SK-N-SH (cell line): ENCODE results near the gene KCTD11. TPM values are rescaled to one million over a fixed set of nuclear protein-coding genes. Genes with fewer than 3 reads are reported as not detected.

ENCODE experiments used
- CTCF ChIA-PET: fragments of 300-600, 350-600 bp; formaldehyde crosslinking; extraction: SDS; loops from one replicate; lab custom pipeline; 2021; lab: Yijun Ruan, JAX
- POLR2A ChIA-PET: fragments of 350-600 bp; sonication (Branson Sonifier 250); formaldehyde crosslinking; extraction: SDS; loops from one replicate; lab custom pipeline; 2020; ENCODE audit warnings: antibody characterized with exemption, inconsistent platforms; lab: Yijun Ruan, JAX
- DNase-seq: peaks from one replicate; pipeline ENCODE4 v3.0.0; 2012
- H2AFZ ChIP-seq: fragments of 200-600 bp; sonication (generic); 2 replicates; pipeline ENCODE4 v1.8.1; 2016; ENCODE audit warnings: antibody characterized with exemption, mild to moderate bottlenecking, low read depth
- H3F3A ChIP-seq: fragments of 200-600 bp; sonication (generic); replicated peaks from 2 replicates; pipeline ENCODE3; 2016; ENCODE audit warnings: antibody characterized with exemption, mild to moderate bottlenecking; ENCODE audit not compliant: insufficient read depth
- H3K27ac ChIP-seq, 2 experiments: fragments of 200-500 bp in 1 of 2; fragments of 200-600 bp in 1 of 2; sonication (Bioruptor generic) in 1 of 2; sonication (generic), shearing (Covaris generic) in 1 of 2; 2 replicates each; pipeline versions ENCODE4 v1.5.1 to v1.6.1; 2014 to 2016; ENCODE audit warnings: low read depth in 2 of 2, inconsistent platforms in 1 of 2, low read length in 1 of 2, mild to moderate bottlenecking in 1 of 2, mixed read lengths in 1 of 2
- H3K27me3 ChIP-seq: fragments of 200-600 bp; sonication (generic), shearing (Covaris generic); 2 replicates; pipeline ENCODE4 v1.6.1; 2016; ENCODE audit warnings: mixed run types; ENCODE audit not compliant: insufficient read depth
- H3K36me3 ChIP-seq, 2 experiments: fragments of 200-500 bp in 1 of 2; fragments of 200-600 bp in 1 of 2; sonication (Bioruptor generic) in 1 of 2; sonication (generic) in 1 of 2; replicated peaks in 1 of 2; 2 replicates each; pipeline versions ENCODE3 to v1.5.1; 2014 to 2016; ENCODE audit warnings: low read length in 1 of 2, mild to moderate bottlenecking in 1 of 2; ENCODE audit not compliant: insufficient read depth in 2 of 2, control insufficient read depth in 1 of 2
- H3K4me1 ChIP-seq, 2 experiments: fragments of 200-500 bp in 1 of 2; fragments of 200-600 bp in 1 of 2; sonication (Bioruptor generic) in 1 of 2; sonication (generic), shearing (Covaris generic) in 1 of 2; 2 replicates each; pipeline versions ENCODE4 v1.5.1 to v1.6.1; 2014 to 2016; ENCODE audit warnings: low read depth in 1 of 2, low read length in 1 of 2, mixed run types in 1 of 2; ENCODE audit not compliant: insufficient read depth in 2 of 2, control insufficient read depth in 1 of 2
- H3K4me2 ChIP-seq: fragments of 200-600 bp; sonication (generic), shearing (Covaris generic); 2 replicates; pipeline ENCODE4 v1.6.1; 2017; ENCODE audit warnings: mixed run types
- H3K4me3 ChIP-seq, 2 experiments: fragments of 200-500 bp in 1 of 2; fragments of 200-600 bp in 1 of 2; sonication (Bioruptor generic) in 1 of 2; sonication (generic), shearing (Covaris generic) in 1 of 2; 2 replicates each; pipeline versions ENCODE4 v1.5.1 to v1.8.1; 2014 to 2016; ENCODE audit warnings: low read depth in 2 of 2, inconsistent platforms in 1 of 2, low read length in 1 of 2, mild to moderate bottlenecking in 1 of 2, mixed read lengths in 1 of 2, moderate library complexity in 1 of 2
- H3K79me2 ChIP-seq: fragments of 200-600 bp; sonication (generic); 2 replicates; pipeline ENCODE4 v1.8.1; 2017; ENCODE audit warnings: mild to moderate bottlenecking; ENCODE audit not compliant: insufficient read depth
- H3K9ac ChIP-seq: fragments of 200-600 bp; sonication (generic); 2 replicates; pipeline ENCODE4 v1.6.1; 2017; ENCODE audit warnings: mixed run types
- H3K9me2 ChIP-seq: fragments of 200-600 bp; sonication (generic); 2 replicates; pipeline ENCODE4 v1.6.1; 2017; ENCODE audit warnings: mixed run types
- H3K9me3 ChIP-seq: fragments of 200-600 bp; sonication (generic); 2 replicates; pipeline ENCODE4 v1.6.1; 2017; ENCODE audit warnings: mixed run types, mild to moderate bottlenecking, moderate library complexity
- H4K20me1 ChIP-seq: fragments of 200-600 bp; sonication (generic); 2 replicates; pipeline ENCODE4 v1.6.1; 2017; ENCODE audit warnings: mild to moderate bottlenecking, mixed run types; ENCODE audit not compliant: insufficient read depth
- CHD2 ChIP-seq: fragments of 150-350 bp; IDR thresholded peaks from 2 replicates; pipeline ENCODE4 v1.6.1; 2018; ENCODE audit warnings: low read length; ENCODE audit not compliant: partially characterized antibody
- ELF1 ChIP-seq: IDR thresholded peaks from 2 replicates; pipeline ENCODE4 v1.4.0; 2012
- EP300 ChIP-seq, 2 experiments: IDR thresholded peaks; 2 replicates each; pipeline versions ENCODE4 v1.4.0 to v1.6.1; 2012; ENCODE audit warnings: borderline replicate concordance in 1 of 2, low read depth in 1 of 2, low read length in 1 of 2
- FOXM1 ChIP-seq: IDR thresholded peaks from 2 replicates; pipeline ENCODE4 v1.4.0; 2012; ENCODE audit warnings: low read depth, mild to moderate bottlenecking
- NFIC ChIP-seq: IDR thresholded peaks from 2 replicates; pipeline ENCODE4 v1.4.0; 2012; ENCODE audit warnings: borderline replicate concordance
- PBX3 ChIP-seq: IDR thresholded peaks from 2 replicates; pipeline ENCODE4; 2012
- RAD21 ChIP-seq: IDR thresholded peaks from 2 replicates; pipeline ENCODE4 v1.6.1; 2012; ENCODE audit warnings: mild to moderate bottlenecking, low read length
- RCOR1 ChIP-seq: fragments of 150-350 bp; IDR thresholded peaks from 2 replicates; pipeline ENCODE4 v1.6.1; 2017; ENCODE audit warnings: antibody characterized with exemption, low read length
- REST ChIP-seq: IDR thresholded peaks from 2 replicates; pipeline ENCODE4 v1.6.1; 2012; ENCODE audit warnings: mild to moderate bottlenecking, low read depth, low read length, moderate library complexity
- RXRA ChIP-seq: IDR thresholded peaks from 2 replicates; pipeline ENCODE4 v1.4.0; 2012; ENCODE audit warnings: low read depth, mild to moderate bottlenecking, borderline replicate concordance
- TAF1 ChIP-seq: IDR thresholded peaks from 2 replicates; pipeline ENCODE4 v1.6.1; 2012; ENCODE audit warnings: low read depth, mild to moderate bottlenecking, low read length, moderate library complexity, borderline replicate concordance
- WGBS: methylation state at CpG from one replicate; pipeline ENCODE4 v1.1.6; 2017; ENCODE audit warnings: low lambda C conversion rate; 5-methylcytosine and 5-hydroxymethylcytosine counted together
- polyA plus RNA-seq, 3 experiments: library from polyadenylated mRNA; depleted of rRNA; stranded (reverse); fragments of >200 nt; gene quantifications; 2 replicates each; pipeline ENCODE4 v1.2.3, GENCODE V29; 2012
- TF ChIP-seq, protein P1 (sequence below): fragments of 150-350 bp; IDR thresholded peaks from 2 replicates; pipeline ENCODE4 v1.6.1; 2017; ENCODE audit warnings: antibody characterized with exemption, low read length, low read depth, borderline replicate concordance

The KCTD11 gene
- polyA plus RNA-seq, 1 of the 3 experiments (the other 2 are of a cell fraction), result 9.5 TPM

DNA sequence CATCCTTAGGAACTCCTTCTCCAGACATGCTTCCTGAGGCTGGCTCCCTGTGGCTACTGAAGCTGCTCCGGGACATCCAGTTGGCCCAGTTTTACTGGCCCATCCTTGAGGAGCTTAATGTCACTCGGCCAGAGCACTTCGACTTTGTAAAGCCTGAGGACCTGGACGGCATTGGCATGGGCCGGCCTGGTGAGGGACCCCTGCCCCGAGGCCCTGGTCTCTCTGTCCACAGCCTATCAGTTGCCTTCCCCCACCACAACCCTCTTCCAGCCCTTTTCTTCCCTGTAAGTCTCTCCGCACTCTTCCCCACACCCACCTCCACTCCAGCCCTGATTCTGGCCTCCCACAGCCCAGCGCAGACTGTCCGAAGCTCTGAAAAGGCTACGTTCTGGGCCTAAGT, 30.9 kb downstream of the KCTD11 start:
- WGBS, result 91% methylated on average over 10 of the region's 10 CpGs
- H3K4me3 ChIP-seq, result no peak overlapping the region
- no peak overlapping the region for H3K27ac ChIP-seq
- H3K4me2 ChIP-seq, result no peak overlapping the region
- no peaks in the 10 kb centered on the region for H3K9me3 ChIP-seq
- peaks cover 8% of the 10 kb centered on the region; the same call in 1 of the 2 replicates for H3K27me3 ChIP-seq
- no peak overlapping the region for H3K9ac ChIP-seq
- TF ChIP-seq RAD21 (no peak), NFIC (no peak), PBX3 (no peak), CHD2 (no peak), FOXM1 (no peak), EP300 (IDR thresholded peaks at IDR 0.05; ENCODE audit: borderline replicate concordance in 1 of 2, low read depth in 1 of 2, low read length in 1 of 2) (no peak), TAF1 (no peak), RCOR1 (no peak), ELF1 (no peak), RXRA (no peak), REST (no peak)
- TF ChIP-seq, protein P1, sequence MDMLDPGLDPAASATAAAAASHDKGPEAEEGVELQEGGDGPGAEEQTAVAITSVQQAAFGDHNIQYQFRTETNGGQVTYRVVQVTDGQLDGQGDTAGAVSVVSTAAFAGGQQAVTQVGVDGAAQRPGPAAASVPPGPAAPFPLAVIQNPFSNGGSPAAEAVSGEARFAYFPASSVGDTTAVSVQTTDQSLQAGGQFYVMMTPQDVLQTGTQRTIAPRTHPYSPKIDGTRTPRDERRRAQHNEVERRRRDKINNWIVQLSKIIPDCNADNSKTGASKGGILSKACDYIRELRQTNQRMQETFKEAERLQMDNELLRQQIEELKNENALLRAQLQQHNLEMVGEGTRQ, result no peak
- TF ChIP-seq, all 33 proteins: peak for 0
- ChIA-PET CTCF (interaction anchor here (0.7 to 2.3 kb wide), 4 partner anchors 11 to 178 kb away, joined by 3 to 12 read pairs (median 6); partner anchors contain the start of genes PLSCR3 and SENP3), POLR2A (interaction anchor here (0.8 to 1.0 kb wide), 2 partner anchors 53 to 68 kb away, joined by 3 read pairs; partner anchors contain the start of gene GPS2)
- Histone ChIP-seq H3K9me2 (no peaks in the 10 kb centered on the region), H3K36me3 (no peaks in the 10 kb centered on the region), H3K79me2 (no peaks in the 10 kb centered on the region), H2AFZ (no peak overlapping the region), H3K4me1 (peaks cover 0 to 32% of the 10 kb centered on the region in 2 experiments; a peak in 2 of 4 replicates), H4K20me1 (no peaks in the 10 kb centered on the region), H3F3A (peaks cover 1% of the 10 kb centered on the region)
- DNase-seq, result no peak
